GM12872 (cell line): ENCODE data around the gene PITX3.

Experiments used
- TF ChIP-seq, protein P1 (sequence below): IDR thresholded peaks from 3 replicates; pipeline ENCODE4 v1.5.1; 2011; ENCODE audit warnings: low read depth, mild to moderate bottlenecking, low read length, moderate library complexity; ENCODE audit not compliant: insufficient read depth

Gene PITX3

DNA sequence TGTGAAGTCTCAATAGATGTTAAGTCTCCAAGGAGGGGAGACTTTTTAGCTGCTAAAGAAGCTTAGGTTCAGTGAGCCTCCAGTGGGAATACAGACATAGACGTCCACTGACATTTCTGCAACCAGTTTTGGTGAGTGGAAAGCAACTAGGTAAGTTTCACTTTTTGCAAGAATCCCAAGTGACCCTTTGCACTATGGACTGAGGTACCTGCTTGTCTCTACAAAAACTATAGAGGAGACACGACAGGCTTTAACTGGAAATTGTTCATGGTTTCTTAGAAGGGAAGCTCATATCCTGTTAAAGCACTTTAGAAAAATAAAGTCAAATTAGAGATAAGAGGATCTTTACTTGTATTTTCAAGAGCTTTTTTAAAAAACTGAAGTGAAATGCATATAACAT lies 42.6 kb upstream of the PITX3 start:
- TF ChIP-seq, protein P1, sequence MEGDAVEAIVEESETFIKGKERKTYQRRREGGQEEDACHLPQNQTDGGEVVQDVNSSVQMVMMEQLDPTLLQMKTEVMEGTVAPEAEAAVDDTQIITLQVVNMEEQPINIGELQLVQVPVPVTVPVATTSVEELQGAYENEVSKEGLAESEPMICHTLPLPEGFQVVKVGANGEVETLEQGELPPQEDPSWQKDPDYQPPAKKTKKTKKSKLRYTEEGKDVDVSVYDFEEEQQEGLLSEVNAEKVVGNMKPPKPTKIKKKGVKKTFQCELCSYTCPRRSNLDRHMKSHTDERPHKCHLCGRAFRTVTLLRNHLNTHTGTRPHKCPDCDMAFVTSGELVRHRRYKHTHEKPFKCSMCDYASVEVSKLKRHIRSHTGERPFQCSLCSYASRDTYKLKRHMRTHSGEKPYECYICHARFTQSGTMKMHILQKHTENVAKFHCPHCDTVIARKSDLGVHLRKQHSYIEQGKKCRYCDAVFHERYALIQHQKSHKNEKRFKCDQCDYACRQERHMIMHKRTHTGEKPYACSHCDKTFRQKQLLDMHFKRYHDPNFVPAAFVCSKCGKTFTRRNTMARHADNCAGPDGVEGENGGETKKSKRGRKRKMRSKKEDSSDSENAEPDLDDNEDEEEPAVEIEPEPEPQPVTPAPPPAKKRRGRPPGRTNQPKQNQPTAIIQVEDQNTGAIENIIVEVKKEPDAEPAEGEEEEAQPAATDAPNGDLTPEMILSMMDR: no peak

DNA sequence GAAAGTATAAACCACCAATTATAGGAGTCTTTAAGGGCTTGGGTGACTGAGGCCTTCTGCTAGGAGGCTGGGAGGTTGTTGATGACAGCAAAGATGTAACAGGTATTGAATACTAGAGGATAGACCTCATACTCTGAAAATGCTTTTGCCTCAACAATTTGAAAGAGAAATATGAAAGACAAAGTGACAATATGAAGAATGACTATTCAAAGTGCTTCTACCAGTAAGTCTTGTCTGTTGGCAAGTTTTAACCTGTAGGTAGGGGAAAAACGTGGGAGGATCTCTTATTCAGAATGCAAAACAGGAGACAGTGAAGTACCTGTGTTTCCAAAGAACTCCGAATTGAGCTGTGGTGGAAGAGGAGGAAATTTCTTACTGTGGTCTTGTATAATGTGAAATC lies 42.2 kb upstream of the PITX3 start:
- TF ChIP-seq, protein P1: no peak

DNA sequence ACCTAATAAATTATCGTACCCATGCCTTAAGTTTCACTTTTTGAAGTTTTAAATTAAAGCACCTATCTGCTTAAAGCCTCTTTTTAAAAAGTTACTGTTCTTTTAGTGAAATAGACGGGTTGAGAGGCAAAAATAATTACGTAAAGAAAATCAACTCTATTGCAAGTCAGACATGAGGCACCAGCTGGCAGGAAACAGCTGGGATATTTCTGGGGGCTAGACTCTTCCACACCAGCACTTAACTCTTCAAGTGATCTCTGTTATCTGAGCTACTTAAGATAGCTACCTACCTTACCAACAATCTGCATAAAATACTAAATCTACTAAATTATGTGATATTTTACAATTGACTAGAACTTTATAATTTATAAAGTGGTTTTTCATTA lies 39.8 kb upstream of the PITX3 start:
- TF ChIP-seq, protein P1: no peak

DNA sequence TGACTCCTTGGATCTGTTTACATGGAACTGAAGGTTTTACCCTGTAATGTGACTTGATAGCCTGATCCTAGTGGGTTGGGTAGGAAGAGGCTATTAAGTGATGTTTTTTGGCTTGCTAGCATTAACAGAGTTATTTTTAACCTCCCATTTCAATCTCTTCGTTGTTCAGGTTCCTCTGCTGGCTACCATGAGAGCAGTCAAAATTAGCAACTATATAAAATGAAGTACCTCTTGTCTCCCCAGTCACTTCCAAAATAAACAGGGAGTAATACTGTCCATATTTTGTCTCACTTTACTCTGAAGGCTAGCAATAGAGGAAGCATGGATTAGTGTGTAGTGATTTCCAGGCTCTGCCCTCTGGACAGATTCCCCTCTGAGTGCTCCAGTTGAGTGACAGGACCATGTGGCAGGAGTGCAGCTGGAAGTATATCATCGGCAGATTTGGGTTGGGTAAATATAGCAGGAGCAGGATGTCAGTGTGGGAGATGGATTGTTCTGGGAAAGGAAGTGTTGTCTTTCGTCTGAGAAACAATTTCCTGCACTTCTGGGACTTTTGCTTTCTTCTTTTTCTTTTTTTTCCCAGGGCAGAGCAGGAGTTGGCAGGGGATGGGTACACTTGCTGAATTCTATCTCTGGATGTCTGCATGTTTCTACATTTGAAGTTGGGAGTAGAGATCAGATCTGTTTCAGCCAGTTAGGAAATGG lies 39.2 kb upstream of the PITX3 start:
- TF ChIP-seq, protein P1: no peak

DNA sequence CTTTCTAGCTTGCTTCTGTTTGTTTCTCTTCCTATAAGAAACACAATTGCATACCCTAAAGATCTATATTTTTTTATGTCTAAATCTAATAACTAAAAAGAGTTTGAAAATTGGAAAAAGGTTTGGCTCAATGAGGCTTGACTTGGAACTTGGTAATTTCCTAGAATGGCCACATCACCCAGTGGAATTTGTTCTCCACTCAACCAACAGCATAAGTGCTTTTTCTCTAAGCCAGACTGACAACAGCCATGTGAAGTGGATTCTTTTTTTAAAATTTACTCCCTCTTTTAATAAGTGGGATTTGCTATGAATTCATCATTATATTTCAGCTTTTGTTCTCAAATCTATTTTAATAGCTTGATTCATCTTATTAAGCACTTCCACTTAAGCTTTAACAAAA lies 37.8 kb upstream of the PITX3 start:
- TF ChIP-seq, protein P1: no peak

DNA sequence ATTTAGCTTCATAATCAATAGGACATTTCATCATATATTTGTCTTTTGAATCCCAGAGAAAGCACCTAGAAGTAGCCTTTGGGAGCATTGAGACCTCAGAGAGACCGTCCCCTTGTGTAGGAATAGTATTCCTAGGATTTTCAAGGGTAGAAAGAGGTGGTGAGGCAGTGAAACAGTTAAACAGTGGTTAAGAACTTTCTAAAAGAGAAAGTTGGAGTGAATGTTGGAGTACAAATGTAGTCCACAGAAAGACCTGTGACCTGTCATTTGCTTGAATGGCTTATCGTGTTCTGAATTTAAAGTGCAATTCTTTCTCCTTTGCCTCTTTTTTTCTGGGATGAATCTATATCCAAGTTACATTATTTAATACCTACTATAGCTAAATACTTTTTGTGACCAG lies 34.0 kb upstream of the PITX3 start:
- TF ChIP-seq, protein P1: no peak

DNA sequence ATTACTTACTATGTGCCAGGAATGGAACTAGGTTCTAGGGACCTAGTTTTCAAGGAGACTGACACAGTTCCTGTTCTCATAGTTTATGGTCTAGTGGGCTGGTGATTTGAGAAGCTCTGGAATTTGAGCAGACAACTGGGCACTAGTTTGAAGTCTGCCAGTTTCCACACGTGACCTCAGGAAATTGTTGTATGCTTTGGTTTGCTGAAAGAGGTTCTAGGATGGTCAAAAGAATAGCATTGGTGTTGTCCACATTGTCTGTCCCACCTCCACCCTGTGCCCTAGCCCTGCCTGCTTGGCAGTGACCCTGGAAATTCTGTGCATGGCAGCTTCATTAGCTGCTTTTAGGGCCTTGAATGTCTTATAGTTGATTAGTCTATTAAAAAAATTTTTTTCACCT lies 32.8 kb upstream of the PITX3 start:
- TF ChIP-seq, protein P1: no peak
